ENCODE results near the gene ZBED1. TPM values are rescaled to one million over a fixed set of nuclear protein-coding genes. Genes with fewer than 3 reads are reported as not detected.

The ZBED1 gene
- total RNA-seq, 1 experiment from 2014 or later: 45.1 TPM

DNA sequence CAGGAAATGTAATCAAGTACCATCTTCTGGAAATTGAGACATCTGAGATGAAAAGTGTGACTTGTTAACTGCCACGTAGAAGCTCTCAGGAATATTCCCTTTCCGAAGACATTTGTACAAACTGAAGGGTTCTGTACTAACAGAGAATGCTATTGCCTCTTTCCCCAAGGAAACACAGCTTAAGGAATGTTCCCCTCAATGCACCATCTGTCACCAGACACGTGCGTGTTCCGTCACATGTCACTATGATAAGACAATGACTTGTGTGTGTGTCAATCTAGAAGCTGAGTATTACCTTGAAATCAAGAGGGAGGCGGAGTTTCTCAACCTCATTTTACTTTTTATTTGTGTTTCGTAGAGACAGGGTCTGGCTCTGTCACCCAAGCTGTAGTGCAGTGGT lies 58.1 kb downstream of the ZBED1 start (continued):
- TF ChIP-seq, protein P1, sequence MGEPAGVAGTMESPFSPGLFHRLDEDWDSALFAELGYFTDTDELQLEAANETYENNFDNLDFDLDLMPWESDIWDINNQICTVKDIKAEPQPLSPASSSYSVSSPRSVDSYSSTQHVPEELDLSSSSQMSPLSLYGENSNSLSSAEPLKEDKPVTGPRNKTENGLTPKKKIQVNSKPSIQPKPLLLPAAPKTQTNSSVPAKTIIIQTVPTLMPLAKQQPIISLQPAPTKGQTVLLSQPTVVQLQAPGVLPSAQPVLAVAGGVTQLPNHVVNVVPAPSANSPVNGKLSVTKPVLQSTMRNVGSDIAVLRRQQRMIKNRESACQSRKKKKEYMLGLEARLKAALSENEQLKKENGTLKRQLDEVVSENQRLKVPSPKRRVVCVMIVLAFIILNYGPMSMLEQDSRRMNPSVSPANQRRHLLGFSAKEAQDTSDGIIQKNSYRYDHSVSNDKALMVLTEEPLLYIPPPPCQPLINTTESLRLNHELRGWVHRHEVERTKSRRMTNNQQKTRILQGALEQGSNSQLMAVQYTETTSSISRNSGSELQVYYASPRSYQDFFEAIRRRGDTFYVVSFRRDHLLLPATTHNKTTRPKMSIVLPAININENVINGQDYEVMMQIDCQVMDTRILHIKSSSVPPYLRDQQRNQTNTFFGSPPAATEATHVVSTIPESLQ (CRISPR knock-in tag; IDR thresholded peaks at IDR 0.05): no peak
- no peak for TF ChIP-seq JAZF1 (CRISPR knock-in tag; IDR thresholded peaks at IDR 0.05)

DNA sequence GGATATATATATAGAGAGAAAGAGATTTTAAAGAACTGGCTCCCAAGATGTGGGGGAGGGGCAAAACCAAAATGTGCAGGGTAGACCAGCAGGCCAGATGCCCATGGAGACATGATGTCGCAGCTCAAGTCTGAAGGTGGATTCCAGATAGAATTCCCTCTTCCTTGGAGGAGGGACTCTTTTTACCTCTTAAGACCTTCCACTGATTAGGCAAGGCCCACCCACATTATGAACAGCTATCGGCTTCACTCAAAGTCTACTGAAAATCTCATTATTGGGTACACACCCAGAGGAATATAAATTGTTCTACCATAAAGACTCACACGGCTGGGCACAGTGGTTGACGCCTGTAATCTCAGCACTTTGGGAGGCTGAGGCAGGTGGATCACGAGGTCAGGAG lies 59.3 kb downstream of the ZBED1 start:
- peak; percentile 44; the same call in 1 of the 2 replicates for TF ChIP-seq GTF2I (CRISPR knock-in tag; conservative IDR thresholded peaks at IDR 0.05)
- TF ChIP-seq, protein P2, sequence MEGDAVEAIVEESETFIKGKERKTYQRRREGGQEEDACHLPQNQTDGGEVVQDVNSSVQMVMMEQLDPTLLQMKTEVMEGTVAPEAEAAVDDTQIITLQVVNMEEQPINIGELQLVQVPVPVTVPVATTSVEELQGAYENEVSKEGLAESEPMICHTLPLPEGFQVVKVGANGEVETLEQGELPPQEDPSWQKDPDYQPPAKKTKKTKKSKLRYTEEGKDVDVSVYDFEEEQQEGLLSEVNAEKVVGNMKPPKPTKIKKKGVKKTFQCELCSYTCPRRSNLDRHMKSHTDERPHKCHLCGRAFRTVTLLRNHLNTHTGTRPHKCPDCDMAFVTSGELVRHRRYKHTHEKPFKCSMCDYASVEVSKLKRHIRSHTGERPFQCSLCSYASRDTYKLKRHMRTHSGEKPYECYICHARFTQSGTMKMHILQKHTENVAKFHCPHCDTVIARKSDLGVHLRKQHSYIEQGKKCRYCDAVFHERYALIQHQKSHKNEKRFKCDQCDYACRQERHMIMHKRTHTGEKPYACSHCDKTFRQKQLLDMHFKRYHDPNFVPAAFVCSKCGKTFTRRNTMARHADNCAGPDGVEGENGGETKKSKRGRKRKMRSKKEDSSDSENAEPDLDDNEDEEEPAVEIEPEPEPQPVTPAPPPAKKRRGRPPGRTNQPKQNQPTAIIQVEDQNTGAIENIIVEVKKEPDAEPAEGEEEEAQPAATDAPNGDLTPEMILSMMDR (IDR thresholded peaks at IDR 0.05): no peak
- POLR2A ChIA-PET: no interaction called here
- ATAC-seq (no peak), DNase-seq (ENCODE audit: low spot score) (no peak)
- Mint-ChIP-seq H3K9me3 (peaks cover 33% of the 10 kb centered on the region), H3K4me3 (no peak overlapping the region), H3K36me3 (peaks cover 49% of the 10 kb centered on the region), H3K4me1 (no peaks in the 10 kb centered on the region), H3K27me3 (ENCODE audit: low read depth) (no peaks in the 10 kb centered on the region), H3K27ac (no peak overlapping the region)
- CTCF ChIA-PET: no interaction called here

DNA sequence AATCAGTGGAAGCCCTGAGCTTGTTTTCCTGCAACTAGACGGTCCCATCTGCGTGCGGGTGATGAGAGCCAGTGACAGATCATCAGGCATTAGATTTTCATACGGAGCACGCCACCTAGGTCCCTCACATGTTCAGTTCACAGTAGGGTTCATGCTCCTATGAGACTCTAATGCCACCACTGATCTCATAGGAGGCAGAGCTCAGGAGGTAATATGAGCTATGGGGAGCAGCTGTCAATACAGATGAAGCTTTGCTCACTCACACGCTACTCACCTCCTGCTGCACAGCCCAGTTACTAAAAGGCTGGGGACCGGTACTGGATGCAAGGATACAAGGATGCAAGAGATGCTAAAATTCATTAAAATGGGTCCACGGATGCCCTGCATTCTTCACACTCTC lies 61.2 kb downstream of the ZBED1 start:
- Mint-ChIP-seq H3K27ac (no peak overlapping the region), H3K4me1 (no peaks in the 10 kb centered on the region), H3K4me3 (no peak overlapping the region), H3K36me3 (peaks cover 52% of the 10 kb centered on the region), H3K9me3 (peaks cover 26% of the 10 kb centered on the region), H3K27me3 (ENCODE audit: low read depth) (no peaks in the 10 kb centered on the region)
- ChIA-PET POLR2A (no interaction called here), CTCF (no interaction called here)
- DNase-seq (ENCODE audit: low spot score) (no peak), ATAC-seq (no peak)
- TF ChIP-seq, protein P3, sequence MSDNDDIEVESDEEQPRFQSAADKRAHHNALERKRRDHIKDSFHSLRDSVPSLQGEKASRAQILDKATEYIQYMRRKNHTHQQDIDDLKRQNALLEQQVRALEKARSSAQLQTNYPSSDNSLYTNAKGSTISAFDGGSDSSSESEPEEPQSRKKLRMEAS (CRISPR knock-in tag; IDR thresholded peaks at IDR 0.05): no peak
- TF ChIP-seq, protein P4, sequence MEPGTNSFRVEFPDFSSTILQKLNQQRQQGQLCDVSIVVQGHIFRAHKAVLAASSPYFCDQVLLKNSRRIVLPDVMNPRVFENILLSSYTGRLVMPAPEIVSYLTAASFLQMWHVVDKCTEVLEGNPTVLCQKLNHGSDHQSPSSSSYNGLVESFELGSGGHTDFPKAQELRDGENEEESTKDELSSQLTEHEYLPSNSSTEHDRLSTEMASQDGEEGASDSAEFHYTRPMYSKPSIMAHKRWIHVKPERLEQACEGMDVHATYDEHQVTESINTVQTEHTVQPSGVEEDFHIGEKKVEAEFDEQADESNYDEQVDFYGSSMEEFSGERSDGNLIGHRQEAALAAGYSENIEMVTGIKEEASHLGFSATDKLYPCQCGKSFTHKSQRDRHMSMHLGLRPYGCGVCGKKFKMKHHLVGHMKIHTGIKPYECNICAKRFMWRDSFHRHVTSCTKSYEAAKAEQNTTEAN (CRISPR knock-in tag; IDR thresholded peaks at IDR 0.05): no peak
- TF ChIP-seq IRF2 (CRISPR knock-in tag; IDR thresholded peaks at IDR 0.05; ENCODE audit: borderline replicate concordance, low read depth) (no peak), SMAD4 (CRISPR knock-in tag; IDR thresholded peaks at IDR 0.05) (no peak), NFE2L1 (CRISPR knock-in tag; IDR thresholded peaks at IDR 0.05) (no peak), OVOL2 (CRISPR knock-in tag; IDR thresholded peaks at IDR 0.05; ENCODE audit: borderline replicate concordance) (no peak), CREB1 (CRISPR knock-in tag; IDR thresholded peaks at IDR 0.05) (no peak), ATF1 (CRISPR knock-in tag; IDR thresholded peaks at IDR 0.05) (no peak), RELA (CRISPR knock-in tag; IDR thresholded peaks at IDR 0.05; ENCODE audit: borderline replicate concordance) (no peak), GRHL2 (CRISPR knock-in tag; IDR thresholded peaks at IDR 0.05; ENCODE audit: insufficient replicate concordance, severe bottlenecking) (no peak), ZNF121 (CRISPR knock-in tag; IDR thresholded peaks at IDR 0.05) (no peak), CREM (CRISPR knock-in tag; IDR thresholded peaks at IDR 0.05) (no peak), GTF2I (CRISPR knock-in tag; conservative IDR thresholded peaks at IDR 0.05) (no peak)
- TF ChIP-seq, protein P5, sequence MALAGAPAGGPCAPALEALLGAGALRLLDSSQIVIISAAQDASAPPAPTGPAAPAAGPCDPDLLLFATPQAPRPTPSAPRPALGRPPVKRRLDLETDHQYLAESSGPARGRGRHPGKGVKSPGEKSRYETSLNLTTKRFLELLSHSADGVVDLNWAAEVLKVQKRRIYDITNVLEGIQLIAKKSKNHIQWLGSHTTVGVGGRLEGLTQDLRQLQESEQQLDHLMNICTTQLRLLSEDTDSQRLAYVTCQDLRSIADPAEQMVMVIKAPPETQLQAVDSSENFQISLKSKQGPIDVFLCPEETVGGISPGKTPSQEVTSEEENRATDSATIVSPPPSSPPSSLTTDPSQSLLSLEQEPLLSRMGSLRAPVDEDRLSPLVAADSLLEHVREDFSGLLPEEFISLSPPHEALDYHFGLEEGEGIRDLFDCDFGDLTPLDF (CRISPR knock-in tag; IDR thresholded peaks at IDR 0.05): no peak
- TF ChIP-seq, protein P6, sequence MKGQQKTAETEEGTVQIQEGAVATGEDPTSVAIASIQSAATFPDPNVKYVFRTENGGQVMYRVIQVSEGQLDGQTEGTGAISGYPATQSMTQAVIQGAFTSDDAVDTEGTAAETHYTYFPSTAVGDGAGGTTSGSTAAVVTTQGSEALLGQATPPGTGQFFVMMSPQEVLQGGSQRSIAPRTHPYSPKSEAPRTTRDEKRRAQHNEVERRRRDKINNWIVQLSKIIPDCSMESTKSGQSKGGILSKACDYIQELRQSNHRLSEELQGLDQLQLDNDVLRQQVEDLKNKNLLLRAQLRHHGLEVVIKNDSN (CRISPR knock-in tag; IDR thresholded peaks at IDR 0.05): no peak
- TF ChIP-seq, protein P7, sequence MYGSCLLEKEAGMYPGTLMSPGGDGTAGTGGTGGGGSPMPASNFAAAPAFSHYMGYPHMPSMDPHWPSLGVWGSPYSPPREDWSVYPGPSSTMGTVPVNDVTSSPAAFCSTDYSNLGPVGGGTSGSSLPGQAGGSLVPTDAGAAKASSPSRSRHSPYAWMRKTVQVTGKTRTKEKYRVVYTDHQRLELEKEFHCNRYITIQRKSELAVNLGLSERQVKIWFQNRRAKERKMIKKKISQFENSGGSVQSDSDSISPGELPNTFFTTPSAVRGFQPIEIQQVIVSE (CRISPR knock-in tag; IDR thresholded peaks at IDR 0.05; ENCODE audit: borderline replicate concordance): no peak
- TF ChIP-seq, protein P8, sequence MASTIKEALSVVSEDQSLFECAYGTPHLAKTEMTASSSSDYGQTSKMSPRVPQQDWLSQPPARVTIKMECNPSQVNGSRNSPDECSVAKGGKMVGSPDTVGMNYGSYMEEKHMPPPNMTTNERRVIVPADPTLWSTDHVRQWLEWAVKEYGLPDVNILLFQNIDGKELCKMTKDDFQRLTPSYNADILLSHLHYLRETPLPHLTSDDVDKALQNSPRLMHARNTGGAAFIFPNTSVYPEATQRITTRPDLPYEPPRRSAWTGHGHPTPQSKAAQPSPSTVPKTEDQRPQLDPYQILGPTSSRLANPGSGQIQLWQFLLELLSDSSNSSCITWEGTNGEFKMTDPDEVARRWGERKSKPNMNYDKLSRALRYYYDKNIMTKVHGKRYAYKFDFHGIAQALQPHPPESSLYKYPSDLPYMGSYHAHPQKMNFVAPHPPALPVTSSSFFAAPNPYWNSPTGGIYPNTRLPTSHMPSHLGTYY (CRISPR knock-in tag; IDR thresholded peaks at IDR 0.05): no peak
